SK-N-SH (cell line): ENCODE measurements around the gene RFPL3. TPM values are rescaled to one million over a fixed set of nuclear protein-coding genes. Genes with fewer than 3 reads are reported as not detected.

Source experiments
- CTCF ChIA-PET: fragments of 300-600, 350-600 bp; formaldehyde crosslinking; extraction: SDS; loops from one replicate; lab custom pipeline; 2021; lab: Yijun Ruan, JAX
- POLR2A ChIA-PET: fragments of 350-600 bp; sonication (Branson Sonifier 250); formaldehyde crosslinking; extraction: SDS; loops from one replicate; lab custom pipeline; 2020; ENCODE audit warnings: antibody characterized with exemption, inconsistent platforms; lab: Yijun Ruan, JAX
- DNase-seq: peaks from one replicate; pipeline ENCODE4 v3.0.0; 2012
- H2AFZ ChIP-seq: fragments of 200-600 bp; sonication (generic); 2 replicates; pipeline ENCODE4 v1.8.1; 2016; ENCODE audit warnings: antibody characterized with exemption, mild to moderate bottlenecking, low read depth
- H3F3A ChIP-seq: fragments of 200-600 bp; sonication (generic); replicated peaks from 2 replicates; pipeline ENCODE3; 2016; ENCODE audit warnings: antibody characterized with exemption, mild to moderate bottlenecking; ENCODE audit not compliant: insufficient read depth
- H3K27ac ChIP-seq, 2 experiments: fragments of 200-500 bp in 1 of 2; fragments of 200-600 bp in 1 of 2; sonication (Bioruptor generic) in 1 of 2; sonication (generic), shearing (Covaris generic) in 1 of 2; 2 replicates each; pipeline versions ENCODE4 v1.5.1 to v1.6.1; 2014 to 2016; ENCODE audit warnings: low read depth in 2 of 2, inconsistent platforms in 1 of 2, low read length in 1 of 2, mild to moderate bottlenecking in 1 of 2, mixed read lengths in 1 of 2
- H3K27me3 ChIP-seq: fragments of 200-600 bp; sonication (generic), shearing (Covaris generic); 2 replicates; pipeline ENCODE4 v1.6.1; 2016; ENCODE audit warnings: mixed run types; ENCODE audit not compliant: insufficient read depth
- H3K36me3 ChIP-seq, 2 experiments: fragments of 200-500 bp in 1 of 2; fragments of 200-600 bp in 1 of 2; sonication (Bioruptor generic) in 1 of 2; sonication (generic) in 1 of 2; replicated peaks in 1 of 2; 2 replicates each; pipeline versions ENCODE3 to v1.5.1; 2014 to 2016; ENCODE audit warnings: low read length in 1 of 2, mild to moderate bottlenecking in 1 of 2; ENCODE audit not compliant: insufficient read depth in 2 of 2, control insufficient read depth in 1 of 2
- H3K4me1 ChIP-seq, 2 experiments: fragments of 200-500 bp in 1 of 2; fragments of 200-600 bp in 1 of 2; sonication (Bioruptor generic) in 1 of 2; sonication (generic), shearing (Covaris generic) in 1 of 2; 2 replicates each; pipeline versions ENCODE4 v1.5.1 to v1.6.1; 2014 to 2016; ENCODE audit warnings: low read depth in 1 of 2, low read length in 1 of 2, mixed run types in 1 of 2; ENCODE audit not compliant: insufficient read depth in 2 of 2, control insufficient read depth in 1 of 2
- H3K4me2 ChIP-seq: fragments of 200-600 bp; sonication (generic), shearing (Covaris generic); 2 replicates; pipeline ENCODE4 v1.6.1; 2017; ENCODE audit warnings: mixed run types
- H3K4me3 ChIP-seq, 2 experiments: fragments of 200-500 bp in 1 of 2; fragments of 200-600 bp in 1 of 2; sonication (Bioruptor generic) in 1 of 2; sonication (generic), shearing (Covaris generic) in 1 of 2; 2 replicates each; pipeline versions ENCODE4 v1.5.1 to v1.8.1; 2014 to 2016; ENCODE audit warnings: low read depth in 2 of 2, inconsistent platforms in 1 of 2, low read length in 1 of 2, mild to moderate bottlenecking in 1 of 2, mixed read lengths in 1 of 2, moderate library complexity in 1 of 2
- H3K79me2 ChIP-seq: fragments of 200-600 bp; sonication (generic); 2 replicates; pipeline ENCODE4 v1.8.1; 2017; ENCODE audit warnings: mild to moderate bottlenecking; ENCODE audit not compliant: insufficient read depth
- H3K9ac ChIP-seq: fragments of 200-600 bp; sonication (generic); 2 replicates; pipeline ENCODE4 v1.6.1; 2017; ENCODE audit warnings: mixed run types
- H3K9me2 ChIP-seq: fragments of 200-600 bp; sonication (generic); 2 replicates; pipeline ENCODE4 v1.6.1; 2017; ENCODE audit warnings: mixed run types
- H3K9me3 ChIP-seq: fragments of 200-600 bp; sonication (generic); 2 replicates; pipeline ENCODE4 v1.6.1; 2017; ENCODE audit warnings: mixed run types, mild to moderate bottlenecking, moderate library complexity
- H4K20me1 ChIP-seq: fragments of 200-600 bp; sonication (generic); 2 replicates; pipeline ENCODE4 v1.6.1; 2017; ENCODE audit warnings: mild to moderate bottlenecking, mixed run types; ENCODE audit not compliant: insufficient read depth
- CHD2 ChIP-seq: fragments of 150-350 bp; IDR thresholded peaks from 2 replicates; pipeline ENCODE4 v1.6.1; 2018; ENCODE audit warnings: low read length; ENCODE audit not compliant: partially characterized antibody
- ELF1 ChIP-seq: IDR thresholded peaks from 2 replicates; pipeline ENCODE4 v1.4.0; 2012
- EP300 ChIP-seq, 2 experiments: IDR thresholded peaks; 2 replicates each; pipeline versions ENCODE4 v1.4.0 to v1.6.1; 2012; ENCODE audit warnings: borderline replicate concordance in 1 of 2, low read depth in 1 of 2, low read length in 1 of 2
- MEF2A ChIP-seq: IDR thresholded peaks from 2 replicates; pipeline ENCODE4 v1.4.0; 2012; ENCODE audit warnings: low read depth, borderline replicate concordance
- MXI1 ChIP-seq: IDR thresholded peaks from 2 replicates; pipeline ENCODE4 v1.6.1; 2012; ENCODE audit warnings: mild to moderate bottlenecking, low read depth, low read length, improper control_type of control experiment
- POLR2AphosphoS5 ChIP-seq: IDR thresholded peaks from 2 replicates; pipeline ENCODE4 v1.6.1; 2012; ENCODE audit warnings: low read depth, low read length
- RAD21 ChIP-seq: IDR thresholded peaks from 2 replicates; pipeline ENCODE4 v1.6.1; 2012; ENCODE audit warnings: mild to moderate bottlenecking, low read length
- RFX5 ChIP-seq: IDR thresholded peaks from 2 replicates; pipeline ENCODE4 v1.6.1; 2012; ENCODE audit warnings: mild to moderate bottlenecking, improper control_type of control experiment, low read length
- SIN3A ChIP-seq: IDR thresholded peaks from 2 replicates; pipeline ENCODE4 v1.6.1; 2012; ENCODE audit warnings: low read depth, mild to moderate bottlenecking, low read length, moderate library complexity, borderline replicate concordance
- TAF1 ChIP-seq: IDR thresholded peaks from 2 replicates; pipeline ENCODE4 v1.6.1; 2012; ENCODE audit warnings: low read depth, mild to moderate bottlenecking, low read length, moderate library complexity, borderline replicate concordance
- TCF12 ChIP-seq: IDR thresholded peaks from 2 replicates; pipeline ENCODE4 v1.4.0; 2012
- WGBS: methylation state at CpG from one replicate; pipeline ENCODE4 v1.1.6; 2017; ENCODE audit warnings: low lambda C conversion rate; 5-methylcytosine and 5-hydroxymethylcytosine counted together
- polyA plus RNA-seq, 3 experiments: library from polyadenylated mRNA; depleted of rRNA; stranded (reverse); fragments of >200 nt; gene quantifications; 2 replicates each; pipeline ENCODE4 v1.2.3, GENCODE V29; 2012
- TF ChIP-seq, protein P1 (sequence below): fragments of 150-350 bp; IDR thresholded peaks from 2 replicates; pipeline ENCODE4 v1.6.1; 2016; ENCODE audit warnings: mild to moderate bottlenecking, low read depth, low read length
- TF ChIP-seq, protein P2 (sequence below): IDR thresholded peaks from 2 replicates; pipeline ENCODE4 v1.6.1; 2012; ENCODE audit warnings: mild to moderate bottlenecking, low read depth, low read length, moderate library complexity
- TF ChIP-seq, protein P3 (sequence below): fragments of 150-350 bp; IDR thresholded peaks from 2 replicates; pipeline ENCODE4 v1.6.1; 2017; ENCODE audit warnings: antibody characterized with exemption, low read length, low read depth, borderline replicate concordance
- TF ChIP-seq, protein P4 (sequence below): fragments of 200-600 bp; sonication (generic); IDR thresholded peaks from 2 replicates; pipeline ENCODE4 v1.6.1; 2017; ENCODE audit warnings: antibody characterized with exemption, mild to moderate bottlenecking, moderate library complexity

RFPL3 gene
- polyA plus RNA-seq, 1 of the 3 experiments (the other 2 are of a cell fraction), result not detected

DNA sequence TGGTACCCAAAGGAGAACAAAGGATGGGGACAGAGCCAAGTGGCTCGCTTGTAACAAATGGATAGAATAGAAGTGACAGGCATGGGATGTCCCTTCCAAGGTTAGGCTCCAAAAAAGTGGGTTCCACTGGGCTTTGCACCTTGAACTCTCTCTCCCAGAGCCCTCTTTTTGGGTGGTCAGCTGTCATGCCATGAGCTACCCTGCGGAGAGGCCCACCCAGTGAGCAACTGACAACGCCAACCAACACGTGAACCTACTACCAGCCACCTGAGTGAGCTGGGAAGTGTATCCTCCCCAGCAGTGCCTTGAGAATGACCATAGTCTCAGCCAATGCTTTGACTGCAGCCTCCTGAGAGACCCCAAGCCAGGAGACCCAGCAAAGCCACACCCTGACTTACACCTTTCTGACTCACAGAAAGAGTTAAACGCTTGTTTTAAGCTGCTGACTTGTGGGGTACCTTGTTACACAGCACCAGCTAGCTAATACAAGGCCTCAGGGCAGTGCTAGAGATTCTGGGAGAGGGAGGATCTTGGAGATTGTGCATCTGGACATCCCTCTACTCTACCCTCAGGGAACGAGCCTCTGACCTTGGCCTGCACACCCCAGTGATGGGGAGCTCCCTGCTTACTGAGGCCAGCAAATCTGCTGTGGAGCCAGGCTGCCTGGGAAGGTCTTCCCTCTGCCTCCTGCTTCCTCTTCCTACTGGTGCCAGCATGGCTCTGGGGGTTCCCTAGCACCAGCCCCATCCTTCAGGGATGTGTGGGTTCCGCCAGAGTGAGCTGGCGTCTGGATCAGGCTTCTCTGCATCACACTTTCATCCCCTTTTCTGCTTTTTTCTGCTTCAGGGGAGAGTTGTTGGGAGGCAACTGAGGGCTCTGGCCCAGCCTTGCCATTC, 29.1 kb upstream of the RFPL3 start:
- TF ChIP-seq SIN3A, result no peak
- no peak for TF ChIP-seq TCF12
- TF ChIP-seq, protein P1, sequence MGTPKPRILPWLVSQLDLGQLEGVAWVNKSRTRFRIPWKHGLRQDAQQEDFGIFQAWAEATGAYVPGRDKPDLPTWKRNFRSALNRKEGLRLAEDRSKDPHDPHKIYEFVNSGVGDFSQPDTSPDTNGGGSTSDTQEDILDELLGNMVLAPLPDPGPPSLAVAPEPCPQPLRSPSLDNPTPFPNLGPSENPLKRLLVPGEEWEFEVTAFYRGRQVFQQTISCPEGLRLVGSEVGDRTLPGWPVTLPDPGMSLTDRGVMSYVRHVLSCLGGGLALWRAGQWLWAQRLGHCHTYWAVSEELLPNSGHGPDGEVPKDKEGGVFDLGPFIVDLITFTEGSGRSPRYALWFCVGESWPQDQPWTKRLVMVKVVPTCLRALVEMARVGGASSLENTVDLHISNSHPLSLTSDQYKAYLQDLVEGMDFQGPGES, result no peak
- TF ChIP-seq, protein P2, sequence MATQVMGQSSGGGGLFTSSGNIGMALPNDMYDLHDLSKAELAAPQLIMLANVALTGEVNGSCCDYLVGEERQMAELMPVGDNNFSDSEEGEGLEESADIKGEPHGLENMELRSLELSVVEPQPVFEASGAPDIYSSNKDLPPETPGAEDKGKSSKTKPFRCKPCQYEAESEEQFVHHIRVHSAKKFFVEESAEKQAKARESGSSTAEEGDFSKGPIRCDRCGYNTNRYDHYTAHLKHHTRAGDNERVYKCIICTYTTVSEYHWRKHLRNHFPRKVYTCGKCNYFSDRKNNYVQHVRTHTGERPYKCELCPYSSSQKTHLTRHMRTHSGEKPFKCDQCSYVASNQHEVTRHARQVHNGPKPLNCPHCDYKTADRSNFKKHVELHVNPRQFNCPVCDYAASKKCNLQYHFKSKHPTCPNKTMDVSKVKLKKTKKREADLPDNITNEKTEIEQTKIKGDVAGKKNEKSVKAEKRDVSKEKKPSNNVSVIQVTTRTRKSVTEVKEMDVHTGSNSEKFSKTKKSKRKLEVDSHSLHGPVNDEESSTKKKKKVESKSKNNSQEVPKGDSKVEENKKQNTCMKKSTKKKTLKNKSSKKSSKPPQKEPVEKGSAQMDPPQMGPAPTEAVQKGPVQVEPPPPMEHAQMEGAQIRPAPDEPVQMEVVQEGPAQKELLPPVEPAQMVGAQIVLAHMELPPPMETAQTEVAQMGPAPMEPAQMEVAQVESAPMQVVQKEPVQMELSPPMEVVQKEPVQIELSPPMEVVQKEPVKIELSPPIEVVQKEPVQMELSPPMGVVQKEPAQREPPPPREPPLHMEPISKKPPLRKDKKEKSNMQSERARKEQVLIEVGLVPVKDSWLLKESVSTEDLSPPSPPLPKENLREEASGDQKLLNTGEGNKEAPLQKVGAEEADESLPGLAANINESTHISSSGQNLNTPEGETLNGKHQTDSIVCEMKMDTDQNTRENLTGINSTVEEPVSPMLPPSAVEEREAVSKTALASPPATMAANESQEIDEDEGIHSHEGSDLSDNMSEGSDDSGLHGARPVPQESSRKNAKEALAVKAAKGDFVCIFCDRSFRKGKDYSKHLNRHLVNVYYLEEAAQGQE, result no peak
- TF ChIP-seq RAD21, result no peak
- TF ChIP-seq MEF2A, result no peak
- TF ChIP-seq, protein P3, sequence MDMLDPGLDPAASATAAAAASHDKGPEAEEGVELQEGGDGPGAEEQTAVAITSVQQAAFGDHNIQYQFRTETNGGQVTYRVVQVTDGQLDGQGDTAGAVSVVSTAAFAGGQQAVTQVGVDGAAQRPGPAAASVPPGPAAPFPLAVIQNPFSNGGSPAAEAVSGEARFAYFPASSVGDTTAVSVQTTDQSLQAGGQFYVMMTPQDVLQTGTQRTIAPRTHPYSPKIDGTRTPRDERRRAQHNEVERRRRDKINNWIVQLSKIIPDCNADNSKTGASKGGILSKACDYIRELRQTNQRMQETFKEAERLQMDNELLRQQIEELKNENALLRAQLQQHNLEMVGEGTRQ, result no peak
- no peak for TF ChIP-seq TAF1
- TF ChIP-seq ELF1, result no peak
- TF ChIP-seq CHD2, result no peak
- TF ChIP-seq POLR2AphosphoS5, result no peak
- TF ChIP-seq RFX5, result no peak
- TF ChIP-seq, protein P4, sequence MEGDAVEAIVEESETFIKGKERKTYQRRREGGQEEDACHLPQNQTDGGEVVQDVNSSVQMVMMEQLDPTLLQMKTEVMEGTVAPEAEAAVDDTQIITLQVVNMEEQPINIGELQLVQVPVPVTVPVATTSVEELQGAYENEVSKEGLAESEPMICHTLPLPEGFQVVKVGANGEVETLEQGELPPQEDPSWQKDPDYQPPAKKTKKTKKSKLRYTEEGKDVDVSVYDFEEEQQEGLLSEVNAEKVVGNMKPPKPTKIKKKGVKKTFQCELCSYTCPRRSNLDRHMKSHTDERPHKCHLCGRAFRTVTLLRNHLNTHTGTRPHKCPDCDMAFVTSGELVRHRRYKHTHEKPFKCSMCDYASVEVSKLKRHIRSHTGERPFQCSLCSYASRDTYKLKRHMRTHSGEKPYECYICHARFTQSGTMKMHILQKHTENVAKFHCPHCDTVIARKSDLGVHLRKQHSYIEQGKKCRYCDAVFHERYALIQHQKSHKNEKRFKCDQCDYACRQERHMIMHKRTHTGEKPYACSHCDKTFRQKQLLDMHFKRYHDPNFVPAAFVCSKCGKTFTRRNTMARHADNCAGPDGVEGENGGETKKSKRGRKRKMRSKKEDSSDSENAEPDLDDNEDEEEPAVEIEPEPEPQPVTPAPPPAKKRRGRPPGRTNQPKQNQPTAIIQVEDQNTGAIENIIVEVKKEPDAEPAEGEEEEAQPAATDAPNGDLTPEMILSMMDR, result no peak
- TF ChIP-seq EP300 (IDR thresholded peaks at IDR 0.05; ENCODE audit: borderline replicate concordance in 1 of 2, low read depth in 1 of 2, low read length in 1 of 2), result no peak
- no peak for TF ChIP-seq MXI1
- no peaks in the 10 kb centered on the region for H3K27me3 ChIP-seq
- ChIA-PET POLR2A (no interaction called here), CTCF (interaction anchor here (1.0 to 1.7 kb wide), 2 partner anchors 20 to 72 kb away, joined by 3 read pairs; no protein-coding TSS in a partner anchor)
- H3K9me3 ChIP-seq, result no peaks in the 10 kb centered on the region
- no peak overlapping the region for H3K9ac ChIP-seq
- no peaks in the 10 kb centered on the region for H3K9me2 ChIP-seq
- no peaks in the 10 kb centered on the region for H4K20me1 ChIP-seq
- no peak overlapping the region for H2AFZ ChIP-seq
- H3K4me1 ChIP-seq, result peaks cover 0 to 12% of the 10 kb centered on the region in 2 experiments; a peak in 1 of 4 replicates
- DNase-seq, result no peak
- H3K4me2 ChIP-seq, result no peak overlapping the region
- H3K4me3 ChIP-seq, result no peak overlapping the region
- no peaks in the 10 kb centered on the region for H3F3A ChIP-seq
- no peaks in the 10 kb centered on the region for H3K36me3 ChIP-seq
- WGBS, result 69% methylated on average over 7 of the region's 8 CpGs
- no peak overlapping the region for H3K27ac ChIP-seq
- H3K79me2 ChIP-seq, result no peaks in the 10 kb centered on the region
